PC-9 (cell line): ENCODE data around the gene CDAN1.

Experiments
- CTCF ChIP-seq: fragments of 200-600 bp; sonication (generic); conservative IDR thresholded peaks from 2 replicates; pipeline ENCODE4 v1.6.1; 2017; ENCODE audit warnings: mixed run types, antibody characterized with exemption, mild to moderate bottlenecking, moderate library complexity
- EZH2 ChIP-seq: fragments of 200-600 bp; sonication (generic); IDR thresholded peaks from 2 replicates; pipeline ENCODE4 v1.8.0; 2017; ENCODE audit warnings: antibody characterized with exemption, low read depth

GRCh38 chr15:42707068-42707467, 29.9 kb downstream of the CDAN1 start:
- no peak for TF ChIP-seq CTCF
- TF ChIP-seq EZH2 = no peak
